Vagina (tissue), 2 donors: Measurements from ENCODE around the gene PRR5L. TPM values are rescaled to one million over a fixed set of nuclear protein-coding genes. Genes with fewer than 3 reads are reported as not detected.

ENCODE experiments used
- DNase-seq, 2 donors: peaks; one replicate each; pipeline ENCODE4 v3.0.0-alpha.2; 2017; ENCODE audit errors: extremely low spot score in 2 of 2
- H3K27ac ChIP-seq: fragments of 200-600 bp; sonication (generic); one replicate; pipeline ENCODE4 v1.5.1; 2019
- H3K27me3 ChIP-seq: fragments of 200-600 bp; sonication (generic); one replicate; pipeline ENCODE4 v1.5.1; 2019
- H3K36me3 ChIP-seq, 2 donors: fragments of 200-600 bp; sonication (generic); one replicate each; pipeline ENCODE4 v1.5.1; 2017 to 2019
- H3K4me1 ChIP-seq: fragments of 200-600 bp; sonication (generic); one replicate; pipeline ENCODE4 v1.5.1; 2019
- H3K4me3 ChIP-seq, 2 donors: fragments of 200-600 bp; sonication (generic); 1 replicate in 1 of 2; 2 replicates in 1 of 2; pipeline ENCODE4 v1.5.1; 2016 to 2019
- H3K9me3 ChIP-seq: fragments of 200-600 bp; sonication (generic); one replicate; pipeline ENCODE4 v1.5.1; 2019
- CTCF ChIP-seq, 3 experiments: fragments of 450-650 bp in 2 of 3; fragments of 200-600 bp in 1 of 3; sonication (generic) in 1 of 3; IDR thresholded peaks; one replicate each; pipeline ENCODE4 v1.5.1; 2017 to 2019; ENCODE audit warnings: antibody characterized with exemption in 3 of 3, mild to moderate bottlenecking in 2 of 3, moderate library complexity in 2 of 3
- POLR2A ChIP-seq, 2 donors: fragments of 450-650 bp; IDR thresholded peaks; one replicate each; pipeline ENCODE4 v1.6.1; 2017; ENCODE audit warnings: antibody characterized with exemption in 2 of 2, mild to moderate bottlenecking in 2 of 2, moderate library complexity in 2 of 2
- POLR2AphosphoS5 ChIP-seq, 2 donors: sonication (generic); formaldehyde crosslinking; IDR thresholded peaks; one replicate each; pipeline ENCODE4 v1.9.0; 2017; ENCODE audit warnings: antibody characterized with exemption in 2 of 2, mild to moderate bottlenecking in 2 of 2, low read depth in 1 of 2; ENCODE audit not compliant: insufficient read depth in 1 of 2
- intact Hi-C: fragments of 100-400 bp; cut with DNase I; formaldehyde crosslinking; loops from one replicate; pipeline ENCODE4 v1.15.1; 2023
- total RNA-seq: library from RNA; depleted of rRNA; stranded (reverse); fragments of >200 nt; gene quantifications from one replicate; pipeline ENCODE4 v1.2.3, GENCODE V29; 2016

The PRR5L gene
- total RNA-seq, 1 donor from 2014 or later: 27.5 TPM

GRCh38 chr11:36309779-36310178, 13.7 kb downstream of the PRR5L start:
- Histone ChIP-seq H3K9me3 (no peaks in the 10 kb centered on the region), H3K27me3 (no peaks in the 10 kb centered on the region), H3K4me1 (no peaks in the 10 kb centered on the region), H3K4me3 (no peak overlapping the region), H3K27ac (no peak overlapping the region), H3K36me3 (no peaks in the 10 kb centered on the region)
- no peak for DNase-seq
- intact Hi-C loops: loop anchor here (5.0 kb wide), 1 partner anchor 168 kb away; no protein-coding TSS in a partner anchor
- TF ChIP-seq POLR2AphosphoS5 (IDR thresholded peaks at IDR 0.05; ENCODE audit: insufficient read depth in 1 of 2, low read depth in 1 of 2) (no peak), POLR2A (IDR thresholded peaks at IDR 0.05) (no peak), CTCF (IDR thresholded peaks at IDR 0.05) (no peak)

GRCh38 chr11:36311926-36312595, 16.0 kb downstream of the PRR5L start:
- H3K4me3 ChIP-seq: no peak overlapping the region
- no peaks in the 10 kb centered on the region for H3K9me3 ChIP-seq
- H3K27me3 ChIP-seq: no peaks in the 10 kb centered on the region
- no peak overlapping the region for H3K27ac ChIP-seq
- intact Hi-C loops: no loop called here
- no peaks in the 10 kb centered on the region for H3K36me3 ChIP-seq
- TF ChIP-seq CTCF (IDR thresholded peaks at IDR 0.05) (no peak), POLR2AphosphoS5 (IDR thresholded peaks at IDR 0.05; ENCODE audit: insufficient read depth in 1 of 2, low read depth in 1 of 2) (no peak), POLR2A (IDR thresholded peaks at IDR 0.05) (no peak)
- H3K4me1 ChIP-seq: no peaks in the 10 kb centered on the region
- DNase-seq: no peak

- Histone ChIP-seq H3K4me1 (no peaks in the 10 kb centered on the region), H3K9me3 (no peaks in the 10 kb centered on the region), H3K27ac (no peak overlapping the region), H3K4me3 (no peak overlapping the region), H3K36me3 (no peaks in the 10 kb centered on the region), H3K27me3 (no peaks in the 10 kb centered on the region)
- DNase-seq: no peak
- no peak for TF ChIP-seq POLR2A (IDR thresholded peaks at IDR 0.05)
- peak in 1 of 2 donors; percentile 49 for TF ChIP-seq POLR2AphosphoS5 (IDR thresholded peaks at IDR 0.05; ENCODE audit: insufficient read depth in 1 of 2, low read depth in 1 of 2)
- intact Hi-C loops: no loop called here
Measured at GRCh38 chr11:36312611-36313472, 16.8 kb downstream of the PRR5L start.

GRCh38 chr11:36313750-36314433, 17.8 kb downstream of the PRR5L start:
- Histone ChIP-seq H3K4me1 (no peaks in the 10 kb centered on the region), H3K27me3 (no peaks in the 10 kb centered on the region), H3K36me3 (no peaks in the 10 kb centered on the region), H3K9me3 (no peaks in the 10 kb centered on the region), H3K4me3 (no peak overlapping the region), H3K27ac (no peak overlapping the region)
- DNase-seq: no peak
- no peak for TF ChIP-seq CTCF (IDR thresholded peaks at IDR 0.05)
- TF ChIP-seq POLR2AphosphoS5 (IDR thresholded peaks at IDR 0.05; ENCODE audit: insufficient read depth in 1 of 2, low read depth in 1 of 2): no peak
- TF ChIP-seq POLR2A (IDR thresholded peaks at IDR 0.05): no peak
- intact Hi-C loops: no loop called here

- intact Hi-C loops: no loop called here
- no peak for DNase-seq
- Histone ChIP-seq H3K4me3 (no peak overlapping the region), H3K27me3 (no peaks in the 10 kb centered on the region), H3K9me3 (no peaks in the 10 kb centered on the region), H3K27ac (no peak overlapping the region), H3K4me1 (no peaks in the 10 kb centered on the region), H3K36me3 (no peaks in the 10 kb centered on the region)
- TF ChIP-seq POLR2A (IDR thresholded peaks at IDR 0.05) (no peak), POLR2AphosphoS5 (IDR thresholded peaks at IDR 0.05; ENCODE audit: insufficient read depth in 1 of 2, low read depth in 1 of 2) (no peak), CTCF (IDR thresholded peaks at IDR 0.05) (no peak)
Measured at GRCh38 chr11:36314434-36314767, 18.3 kb downstream of the PRR5L start.
